ENCODE measurements around the gene AIFM3.

AIFM3 gene

DNA sequence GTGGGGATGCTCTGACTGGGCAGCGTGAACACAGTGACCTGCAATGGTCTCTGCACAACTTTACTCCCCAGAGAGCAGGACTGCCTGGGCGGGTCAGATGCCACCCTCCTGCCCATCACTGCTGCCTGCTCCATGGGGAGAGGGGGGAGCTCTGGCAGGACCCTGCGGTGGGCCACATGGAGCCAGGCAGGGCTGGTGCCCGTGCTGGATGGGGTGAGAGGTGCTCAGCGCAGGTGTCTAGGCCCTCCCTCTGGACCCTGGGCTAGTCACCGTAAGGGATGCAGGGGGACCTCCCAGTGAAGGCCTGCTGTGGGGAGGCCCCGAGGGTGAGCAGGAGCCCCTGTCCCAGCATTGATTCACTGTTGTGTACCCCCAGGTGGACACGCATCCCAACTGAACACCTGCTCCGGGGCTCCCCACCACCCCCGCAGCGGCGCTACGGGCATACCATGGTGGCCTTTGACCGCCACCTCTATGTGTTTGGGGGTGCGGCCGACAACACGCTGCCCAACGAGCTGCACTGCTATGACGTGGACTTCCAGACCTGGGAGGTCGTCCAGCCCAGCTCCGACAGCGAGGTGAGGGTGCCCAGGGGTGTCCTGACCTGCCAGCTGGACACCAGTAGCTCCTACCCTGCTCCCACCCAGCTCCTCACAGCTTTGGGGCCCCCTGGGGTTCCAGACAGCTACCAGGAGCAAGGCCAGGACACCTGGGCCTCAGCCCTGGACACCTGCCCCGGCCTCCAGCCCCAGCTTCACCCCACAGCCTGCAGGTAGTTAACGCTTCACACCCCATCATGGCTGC, 24.4 kb downstream of the AIFM3 start:
- no peak for DNase-seq (ENCODE audit: low read depth)

DNA sequence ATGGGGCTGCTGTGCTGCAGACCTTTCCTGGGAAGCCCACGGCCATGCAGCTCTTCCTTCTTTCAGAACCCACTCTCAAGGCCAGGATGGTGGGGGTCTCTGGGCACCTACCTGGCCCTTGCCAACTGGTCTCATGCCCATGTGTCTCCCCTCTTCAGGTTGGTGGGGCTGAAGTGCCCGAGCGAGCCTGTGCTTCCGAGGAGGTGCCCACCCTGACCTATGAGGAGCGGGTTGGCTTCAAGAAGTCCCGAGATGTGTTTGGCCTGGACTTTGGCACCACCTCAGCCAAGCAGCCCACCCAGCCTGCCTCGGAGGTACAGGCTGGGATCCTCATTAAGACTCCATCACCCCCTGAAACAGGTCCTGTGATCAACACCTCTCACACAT, 25.0 kb downstream of the AIFM3 start:
- DNase-seq (ENCODE audit: low read depth) = no peak

DNA sequence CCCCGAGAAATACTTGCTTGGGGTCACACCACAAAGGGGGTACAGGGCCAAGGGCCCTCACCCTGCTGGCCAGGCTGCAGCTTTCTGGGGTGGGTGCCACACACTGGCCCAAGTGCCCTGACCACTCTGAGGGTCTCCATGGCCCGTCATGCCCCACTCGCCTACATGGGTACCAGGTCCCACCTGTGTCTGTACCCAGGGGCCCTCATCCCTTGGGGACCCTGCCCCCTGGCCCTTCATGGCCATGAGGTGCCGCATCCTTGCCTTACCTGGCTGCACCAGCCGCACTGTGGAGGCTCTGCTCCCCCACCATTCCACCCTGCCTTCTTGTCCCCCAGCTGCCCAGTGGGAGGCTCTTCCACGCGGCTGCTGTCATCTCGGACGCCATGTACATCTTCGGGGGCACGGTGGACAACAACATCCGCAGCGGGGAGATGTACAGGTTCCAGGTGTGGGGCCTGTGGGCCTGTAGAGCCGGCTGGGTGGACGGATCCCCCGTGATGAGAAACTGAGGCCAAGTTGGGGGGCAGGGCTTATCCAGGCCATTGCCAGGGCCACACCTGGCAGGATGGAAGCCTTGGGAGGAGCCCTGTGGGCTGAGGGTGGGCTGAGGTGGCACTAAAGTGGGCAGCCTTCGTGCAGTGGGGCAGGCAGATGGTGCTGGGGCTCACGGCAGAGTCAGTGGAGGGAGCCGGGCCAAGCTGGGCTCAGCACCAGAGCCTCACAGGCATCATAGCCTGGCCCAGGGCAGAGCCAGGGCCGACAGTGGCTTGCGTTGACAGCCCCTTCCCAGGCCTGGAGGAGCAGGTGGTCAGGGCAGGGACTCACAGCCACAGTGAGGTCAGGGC, 25.6 kb downstream of the AIFM3 start:
- DNase-seq (ENCODE audit: low read depth) = no peak

DNA sequence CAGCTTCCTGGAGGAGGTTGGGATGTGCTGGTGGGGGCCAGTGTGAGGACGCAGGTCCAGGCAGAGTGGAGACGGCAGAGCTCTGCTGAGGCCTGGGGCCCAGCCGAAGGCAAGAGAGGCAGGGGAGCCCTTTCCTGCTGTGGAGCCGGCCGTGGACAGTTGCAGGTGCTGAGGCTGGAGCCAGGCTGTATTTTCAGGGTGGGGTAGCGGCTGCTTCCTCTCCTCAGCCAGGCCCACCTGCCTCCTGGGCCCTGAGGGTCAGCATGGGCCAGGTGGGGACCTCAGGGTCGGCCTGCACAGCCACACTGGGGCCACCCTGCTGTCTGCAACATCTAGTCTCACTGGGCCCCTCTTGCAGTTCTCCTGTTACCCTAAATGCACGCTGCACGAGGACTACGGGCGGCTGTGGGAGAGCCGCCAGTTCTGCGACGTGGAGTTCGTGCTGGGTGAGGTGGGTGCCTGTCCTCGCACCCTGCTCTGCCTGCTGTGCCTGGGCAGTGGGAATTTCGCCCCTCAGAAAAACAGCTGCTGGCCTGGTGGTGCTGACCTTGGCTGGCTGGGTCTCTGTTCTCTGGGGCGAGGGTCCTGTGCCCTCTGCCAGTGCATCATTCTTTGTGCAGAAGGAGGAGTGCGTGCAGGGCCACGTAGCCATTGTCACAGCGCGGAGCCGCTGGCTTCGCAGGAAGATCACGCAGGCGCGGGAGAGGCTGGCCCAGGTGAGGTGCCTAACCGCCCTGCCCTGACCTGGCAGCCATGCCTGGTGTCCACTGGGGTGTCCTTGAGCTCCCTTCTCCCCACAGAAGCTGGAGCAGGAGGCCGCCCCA, 26.5 kb downstream of the AIFM3 start:
- no peak for DNase-seq (ENCODE audit: low read depth)

DNA sequence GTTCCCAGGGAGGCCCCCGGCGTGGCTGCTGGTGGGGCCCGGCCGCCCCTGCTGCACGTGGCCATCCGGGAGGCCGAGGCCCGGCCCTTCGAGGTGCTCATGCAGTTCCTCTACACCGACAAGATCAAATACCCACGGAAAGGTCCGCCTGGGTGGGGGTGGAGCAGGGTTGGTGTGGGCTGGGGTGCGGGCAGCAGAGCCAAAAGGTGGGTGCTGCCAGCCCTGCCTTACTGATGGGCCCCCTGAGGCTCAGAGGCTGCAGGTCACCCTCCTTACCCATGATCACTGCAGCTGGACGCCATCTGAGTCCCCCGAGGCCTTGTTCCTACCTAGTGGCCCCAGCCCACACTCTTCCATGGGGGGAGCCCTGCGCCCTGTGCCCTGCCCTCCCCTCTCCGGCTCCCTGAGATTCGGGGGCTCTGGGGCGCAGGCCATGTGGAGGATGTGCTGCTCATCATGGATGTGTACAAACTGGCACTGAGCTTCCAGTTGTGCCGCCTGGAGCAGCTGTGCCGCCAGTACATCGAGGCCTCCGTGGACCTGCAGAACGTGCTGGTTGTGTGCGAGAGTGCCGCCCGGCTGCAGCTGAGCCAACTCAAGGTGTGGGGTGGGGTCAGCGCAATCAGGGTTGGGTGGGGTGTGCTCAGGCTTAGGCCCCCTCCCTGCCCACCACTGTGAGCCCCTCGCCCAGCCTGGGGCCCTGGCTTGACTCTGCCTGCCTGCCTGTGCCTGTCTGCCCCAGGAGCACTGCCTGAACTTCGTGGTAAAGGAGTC, 27.3 kb downstream of the AIFM3 start:
- no peak for DNase-seq (ENCODE audit: low read depth)

DNA sequence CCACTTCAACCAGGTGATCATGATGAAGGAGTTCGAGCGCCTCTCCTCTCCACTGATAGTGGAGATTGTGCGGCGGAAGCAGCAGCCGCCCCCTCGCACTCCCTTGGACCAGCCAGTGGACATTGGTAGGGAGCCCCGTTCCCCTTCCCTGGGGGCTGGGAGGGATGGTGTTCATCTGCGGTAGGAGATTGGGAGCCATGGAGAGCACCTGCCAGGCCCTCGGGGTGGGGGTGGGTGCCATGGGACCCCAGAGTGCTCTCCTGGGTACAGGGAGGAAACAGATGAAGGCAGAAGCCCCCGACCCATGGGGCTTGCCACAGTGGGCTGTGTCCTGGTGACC, 27.8 kb downstream of the AIFM3 start:
- DNase-seq (ENCODE audit: low read depth) = no peak

DNA sequence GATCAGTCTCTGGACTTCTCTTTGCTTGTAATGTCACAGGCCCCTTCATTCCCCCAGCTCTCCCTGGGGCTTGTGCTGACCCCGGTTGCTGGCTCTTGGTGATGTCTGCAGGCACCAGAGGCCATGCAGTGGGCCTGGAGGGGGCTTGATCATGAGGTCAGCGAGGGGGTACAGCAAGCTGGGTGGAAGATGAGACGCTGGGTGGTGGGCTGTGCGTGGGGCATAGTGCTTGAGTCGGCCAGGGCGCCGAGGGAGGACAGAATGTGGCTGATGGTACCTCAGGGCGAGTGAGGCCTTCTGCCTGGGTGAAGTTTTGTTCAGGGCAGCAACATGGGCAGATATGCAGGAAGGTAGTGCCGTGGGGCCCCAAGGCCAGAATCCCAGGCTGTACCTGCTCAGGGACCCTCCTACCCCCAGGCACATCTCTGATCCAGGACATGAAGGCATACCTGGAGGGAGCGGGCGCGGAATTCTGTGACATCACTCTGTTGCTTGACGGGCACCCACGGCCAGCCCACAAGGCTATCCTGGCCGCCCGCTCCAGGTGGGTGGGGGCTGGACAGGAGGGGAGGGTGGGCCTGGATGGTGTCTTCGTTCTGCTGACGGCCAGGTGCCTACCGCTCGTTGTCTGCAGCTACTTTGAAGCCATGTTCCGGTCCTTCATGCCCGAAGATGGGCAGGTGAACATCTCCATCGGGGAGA, 28.4 kb downstream of the AIFM3 start:
- no peak for DNase-seq (ENCODE audit: low read depth)

DNA sequence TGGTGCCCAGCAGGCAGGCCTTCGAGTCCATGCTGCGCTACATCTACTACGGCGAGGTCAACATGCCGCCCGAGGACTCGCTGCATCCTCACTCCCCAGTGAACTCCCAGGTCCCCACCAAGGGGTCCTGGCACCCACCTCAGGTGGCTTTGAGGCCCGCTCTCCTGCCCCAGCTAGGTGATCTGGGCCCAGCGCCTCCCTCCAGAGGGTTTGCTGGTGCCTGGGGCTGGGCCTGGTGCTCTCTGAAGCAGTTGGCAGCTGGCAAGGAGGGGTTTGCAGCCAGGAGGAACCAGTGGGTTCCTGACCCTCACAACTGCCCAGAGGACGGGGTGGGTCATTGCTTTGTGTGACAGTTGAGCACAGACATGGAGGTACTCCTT, 29.0 kb downstream of the AIFM3 start:
- no peak for DNase-seq (ENCODE audit: low read depth)

DNA sequence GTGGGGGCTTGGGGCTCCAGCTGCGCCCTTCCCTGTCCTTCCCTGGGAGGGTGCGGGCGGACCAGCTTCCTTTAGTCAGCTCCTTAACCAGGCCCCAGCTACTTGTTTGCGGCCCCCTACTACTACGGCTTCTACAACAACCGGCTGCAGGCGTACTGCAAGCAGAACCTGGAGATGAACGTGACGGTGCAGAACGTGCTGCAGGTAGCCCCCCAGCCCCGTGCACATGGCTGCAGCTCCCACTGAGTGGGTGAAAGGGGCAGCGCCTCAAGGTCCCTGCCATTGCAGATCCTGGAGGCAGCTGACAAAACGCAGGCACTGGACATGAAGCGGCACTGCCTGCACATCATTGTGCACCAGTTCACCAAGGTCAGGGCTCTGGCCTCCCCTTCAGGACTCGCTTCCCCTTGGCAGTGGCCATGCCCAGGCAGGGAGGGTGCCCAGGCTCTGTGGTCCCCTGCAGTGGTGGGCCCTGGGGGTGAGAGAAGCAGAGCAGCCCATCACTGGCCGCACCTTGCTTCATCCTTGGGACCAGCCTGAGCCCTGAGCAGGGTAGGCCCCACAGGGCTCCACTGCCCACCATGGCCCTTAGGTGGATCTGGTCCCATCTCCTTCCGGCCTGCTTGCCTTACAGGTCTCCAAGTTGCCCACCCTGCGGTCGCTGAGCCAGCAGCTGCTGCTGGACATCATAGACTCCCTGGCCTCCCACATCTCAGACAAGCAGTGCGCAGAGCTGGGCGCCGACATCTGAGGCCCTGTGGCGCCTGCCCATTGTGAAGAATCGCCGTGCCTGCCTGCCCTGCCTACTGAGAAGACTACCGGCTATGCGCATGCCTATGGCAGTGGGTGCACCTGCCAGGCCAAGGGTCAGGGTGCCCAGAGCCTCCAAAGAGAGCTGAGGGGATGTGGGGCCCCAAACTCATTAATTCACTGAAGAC, 29.8 kb downstream of the AIFM3 start:
- no peak for DNase-seq (ENCODE audit: low read depth)

DNA sequence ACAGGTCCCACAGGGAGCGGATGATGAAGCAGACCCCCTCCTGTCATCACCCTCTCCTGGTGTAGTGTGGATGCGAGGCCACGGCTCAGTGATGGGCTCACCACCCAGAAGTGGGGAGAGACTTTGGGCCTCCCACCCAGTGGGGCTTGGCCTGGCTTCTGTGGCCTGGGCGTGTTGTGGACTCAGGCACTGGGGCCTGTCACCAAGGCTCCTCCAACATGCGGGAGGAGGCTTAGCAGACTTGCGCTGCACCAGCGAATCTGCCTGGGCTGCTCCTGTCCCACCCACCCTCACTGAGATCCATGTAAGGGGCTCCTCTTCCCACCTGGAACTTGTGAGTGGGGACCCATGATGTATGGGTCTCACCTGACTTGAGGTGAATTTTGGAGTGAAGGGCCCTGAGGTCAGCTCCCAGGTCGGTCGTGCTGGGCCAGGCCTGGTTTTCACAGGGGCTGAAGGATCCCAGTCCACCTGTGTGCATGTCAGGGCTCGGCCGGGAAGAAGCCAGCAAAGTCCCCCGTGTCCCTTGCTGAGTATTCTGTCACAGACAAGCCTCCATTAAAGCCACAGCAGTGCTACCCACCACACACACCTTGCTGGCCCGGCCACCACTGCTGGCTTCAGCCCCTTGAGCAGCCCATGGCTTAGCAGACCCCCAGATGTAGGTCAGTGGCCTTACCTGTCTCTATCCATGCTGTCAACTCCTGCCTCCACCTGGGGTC, 30.6 kb downstream of the AIFM3 start:
- no peak for DNase-seq (ENCODE audit: low read depth)

DNA sequence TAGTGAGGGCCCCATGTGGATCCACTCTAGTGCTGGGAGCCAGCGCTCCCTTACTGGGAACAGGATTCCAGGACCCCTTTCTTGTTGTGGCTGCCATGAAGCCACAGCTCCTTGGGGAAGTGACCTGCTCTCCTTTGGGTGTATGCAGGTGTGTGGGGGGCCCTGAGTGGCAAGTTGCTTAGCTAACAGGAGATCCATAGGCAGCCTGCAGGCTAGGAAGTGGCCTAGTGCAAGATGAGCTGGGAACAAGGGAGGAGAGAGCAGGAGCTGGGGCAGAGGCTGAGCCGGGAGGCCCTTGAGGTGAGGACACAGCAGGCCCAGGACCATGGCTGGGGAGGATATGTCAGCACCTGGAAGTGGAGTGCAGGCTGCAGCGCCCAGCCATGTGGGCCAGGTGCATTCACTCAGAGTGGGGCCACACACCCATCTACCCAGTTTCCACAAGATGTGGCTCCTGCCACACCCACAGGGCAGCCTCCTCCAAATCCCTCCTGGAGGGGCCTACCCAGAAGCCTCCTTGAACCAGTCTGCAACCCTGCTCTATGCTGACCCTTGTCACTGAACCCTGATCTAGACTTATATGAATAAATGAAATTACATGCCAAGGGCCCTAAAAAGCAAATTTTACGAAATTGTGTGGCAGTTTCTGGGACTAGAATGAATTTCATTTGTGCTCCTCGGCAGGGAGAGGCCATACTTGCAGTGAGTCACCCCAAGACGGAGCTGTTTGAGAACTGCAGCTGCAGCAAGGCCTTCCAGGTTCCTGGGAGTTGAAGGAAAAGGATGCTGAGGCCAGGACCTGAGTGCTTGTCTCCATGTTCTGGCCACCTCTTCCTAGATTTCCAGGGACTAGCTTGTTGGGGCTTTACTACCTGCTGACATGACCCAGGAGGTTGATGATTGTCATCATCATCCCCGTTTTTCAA, 31.6 kb downstream of the AIFM3 start:
- DNase-seq (ENCODE audit: low read depth) = no peak

DNA sequence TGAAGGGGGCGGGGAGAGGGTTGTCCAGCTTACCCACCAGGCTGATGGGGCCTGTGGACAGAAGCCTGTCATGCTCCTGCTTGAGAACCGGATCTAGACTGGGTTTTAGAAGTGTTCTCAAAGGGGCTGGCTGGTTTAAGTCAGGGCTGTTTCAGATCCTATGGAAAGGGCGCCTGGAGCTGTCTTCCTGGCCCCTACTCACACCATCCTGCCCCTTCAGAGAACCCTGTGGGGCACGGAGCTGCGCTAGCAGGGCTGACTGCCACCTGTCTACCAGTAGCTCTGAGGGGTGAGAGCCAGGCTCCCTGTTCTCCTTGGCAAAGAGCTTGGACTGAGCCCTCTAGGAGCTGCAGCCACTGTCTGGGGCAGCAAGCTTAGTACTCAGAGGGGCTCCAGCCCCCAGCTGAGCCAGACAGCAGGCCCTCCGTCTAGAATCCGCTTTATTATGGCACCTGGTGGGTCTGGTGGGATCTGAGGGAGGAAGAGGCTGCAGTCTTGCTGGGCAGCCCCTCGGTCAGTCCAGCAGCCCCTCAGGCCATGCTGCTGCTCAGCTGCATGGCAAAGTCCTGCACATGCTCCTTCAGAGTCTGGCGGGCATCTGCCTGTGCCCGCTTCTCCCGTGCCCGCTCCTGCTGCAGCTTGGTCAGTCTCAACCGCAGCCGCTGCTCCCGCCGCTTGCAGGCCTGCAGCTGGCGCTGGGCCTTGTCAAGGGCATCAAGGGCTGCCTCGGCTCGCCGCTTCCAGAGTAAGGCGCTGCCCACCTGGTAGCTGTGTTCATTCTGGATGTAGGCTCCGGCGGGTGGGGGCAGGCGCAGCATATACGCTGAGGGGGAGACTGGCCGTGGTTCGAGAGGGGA, 32.5 kb downstream of the AIFM3 start:
- DNase-seq (ENCODE audit: low read depth) = no peak

DNA sequence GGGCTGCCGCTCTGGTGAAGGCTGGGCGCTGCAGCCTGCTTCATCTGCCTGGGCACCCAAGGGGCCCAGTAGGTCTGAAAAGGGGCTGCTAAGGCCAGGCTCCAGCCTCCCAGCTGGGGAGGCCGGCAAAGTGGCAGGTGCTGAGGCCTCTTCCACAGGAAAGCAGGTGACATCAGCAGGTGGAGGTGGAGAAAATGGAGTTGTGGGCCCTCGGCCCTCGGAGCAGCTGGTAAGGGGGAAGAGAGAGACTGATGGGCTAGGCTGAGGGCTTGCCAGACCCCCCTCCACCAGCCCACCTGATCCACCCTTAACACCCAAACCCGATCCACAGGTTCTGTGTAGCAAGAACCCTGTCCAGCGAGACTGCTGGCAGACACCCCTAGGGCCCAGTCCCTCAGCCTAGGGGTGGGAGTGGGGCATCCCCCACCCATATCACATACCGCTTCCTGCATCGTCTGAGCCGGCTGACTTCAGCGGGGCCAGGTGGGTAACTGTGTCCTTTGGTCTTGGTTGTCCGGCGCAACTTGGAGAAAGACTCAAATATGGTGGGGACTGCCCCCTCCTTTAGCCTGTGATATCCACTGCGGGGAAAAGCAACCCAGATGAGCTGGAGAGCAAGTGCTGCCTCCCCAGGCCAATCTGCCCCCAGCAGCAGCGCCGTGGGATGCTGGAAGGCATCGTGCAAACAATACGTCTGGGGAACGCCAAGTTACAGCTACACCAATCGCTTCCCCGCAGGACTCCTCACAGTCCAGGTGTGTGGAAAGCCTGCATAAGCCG, 33.3 kb downstream of the AIFM3 start:
- no peak for DNase-seq (ENCODE audit: low read depth)

DNA sequence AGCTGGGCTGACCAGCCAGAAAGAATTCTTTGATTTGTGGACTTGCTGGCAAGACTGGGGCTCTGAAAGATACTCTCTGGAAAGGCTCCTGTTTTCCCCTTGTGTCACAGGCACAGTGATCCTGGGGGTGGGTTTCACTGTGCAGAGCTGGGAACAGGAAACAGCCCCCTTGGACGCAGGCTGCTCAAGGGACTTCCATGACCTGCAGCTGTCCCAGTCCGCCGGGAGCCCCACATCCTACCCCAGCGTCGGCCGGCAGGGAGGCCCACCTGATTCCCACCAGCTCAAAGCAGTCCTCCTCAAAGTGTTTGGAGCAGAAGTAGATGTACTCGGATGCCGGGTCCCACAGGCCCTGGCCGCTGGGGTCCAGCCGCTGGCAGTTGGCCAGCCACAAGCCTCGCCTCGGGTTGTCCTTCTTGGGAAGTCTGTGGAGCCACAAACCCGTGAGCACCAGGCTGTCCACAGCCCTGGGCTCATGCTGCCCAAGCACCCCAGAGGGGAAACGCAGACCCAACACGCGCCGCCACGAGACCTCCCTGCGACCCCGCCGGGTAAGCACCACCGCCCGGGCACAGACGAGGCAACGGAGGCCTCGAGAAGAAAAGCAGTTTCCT, 34.0 kb downstream of the AIFM3 start:
- DNase-seq (ENCODE audit: low read depth) = no peak

DNA sequence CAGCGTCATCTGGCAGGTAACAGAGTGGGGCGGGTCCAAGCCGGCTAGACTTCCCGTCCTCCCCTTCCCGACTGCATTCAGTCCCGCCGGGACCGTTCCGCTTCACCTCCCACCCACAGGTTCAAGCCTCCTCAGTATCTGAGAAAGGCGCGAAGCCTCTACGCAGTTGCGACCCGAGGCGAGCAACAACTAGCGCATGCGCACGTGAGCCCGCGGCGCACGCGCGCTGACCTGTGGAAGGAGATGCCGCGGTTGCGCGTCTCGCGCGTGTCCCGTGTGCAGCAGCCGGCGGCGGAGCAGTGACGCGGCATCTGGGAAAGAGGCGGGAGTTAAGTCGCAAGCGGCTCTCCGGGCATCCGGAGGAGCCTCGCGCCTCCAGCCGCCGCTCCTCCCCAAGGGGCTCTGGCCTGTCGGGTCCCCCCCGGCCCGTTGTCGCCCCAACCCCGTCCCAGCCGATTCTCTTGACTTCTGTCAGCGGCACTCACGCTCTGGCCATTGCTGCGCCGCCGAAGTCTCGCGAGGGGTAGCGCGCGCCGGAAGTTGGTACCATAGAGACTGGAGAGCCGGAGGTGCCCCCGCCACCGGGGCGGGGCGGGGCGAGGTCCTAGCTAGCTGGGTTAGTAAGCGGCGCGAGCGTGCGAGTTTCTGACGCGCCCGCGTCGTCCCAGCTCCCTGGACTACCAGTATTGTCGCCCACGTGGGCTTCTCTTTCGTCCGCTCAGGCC, 34.7 kb downstream of the AIFM3 start, which contains the start of gene THAP7:
Gene THAP7 (minus strand): TSS at position 518 of the 725 bp plus-strand sequence. CDS start 207 bp downstream, at position 311.
- peak; percentile 95 for DNase-seq (ENCODE audit: low read depth)
